ENCODE results near the gene SOWAHC.

Gene SOWAHC

GRCh38 chr2:109604597-109604996, 9.6 kb upstream of the SOWAHC start (continued):
- TF ChIP-seq KLF9 (tag by site-specific recombination; IDR thresholded peaks at IDR 0.05; ENCODE audit: low read depth) (no peak), ZXDB (tag by site-specific recombination; IDR thresholded peaks at IDR 0.05) (no peak), ZNF280D (tag by site-specific recombination; IDR thresholded peaks at IDR 0.05) (no peak), OSR2 (tag by site-specific recombination; IDR thresholded peaks at IDR 0.05) (0 out of 2 replicates have a peak, but pooled peaks have one; percentile 14), ZNF350 (tag by site-specific recombination; IDR thresholded peaks at IDR 0.05) (no peak), ZNF362 (tag by site-specific recombination; IDR thresholded peaks at IDR 0.05) (no peak), ZBTB7A (tag by site-specific recombination; IDR thresholded peaks at IDR 0.05; ENCODE audit: low read depth) (no peak), ZNF391 (tag by site-specific recombination; IDR thresholded peaks at IDR 0.05; ENCODE audit: borderline replicate concordance, low read depth) (no peak), ZNF623 (tag by site-specific recombination; IDR thresholded peaks at IDR 0.05) (no peak), ZNF24 (tag by site-specific recombination; IDR thresholded peaks at IDR 0.05) (no peak), ZNF121 (tag by site-specific recombination; IDR thresholded peaks at IDR 0.05) (no peak), ZBTB21 (tag by site-specific recombination; IDR thresholded peaks at IDR 0.05) (peak; percentile 37; the same call in 1 of the 2 replicates), HOXA7 (CRISPR knock-in tag; IDR thresholded peaks at IDR 0.05; ENCODE audit: borderline replicate concordance) (no peak), ZNF280C (tag by site-specific recombination; IDR thresholded peaks at IDR 0.05) (no peak), ZNF26 (tag by site-specific recombination; IDR thresholded peaks at IDR 0.05) (no peak), ZNF10 (tag by site-specific recombination; IDR thresholded peaks at IDR 0.05) (no peak), ZNF501 (tag by site-specific recombination; IDR thresholded peaks at IDR 0.05) (no peak), PRDM10 (tag by site-specific recombination; IDR thresholded peaks at IDR 0.05) (peak; percentile 81), ZSCAN30 (tag by site-specific recombination; IDR thresholded peaks at IDR 0.05) (no peak), ZNF600 (tag by site-specific recombination; IDR thresholded peaks at IDR 0.05) (peak; percentile 97)

Measured in HEK293 (cell line).